Neural progenitor cell (in vitro differentiated cells): ENCODE data around the gene CPT1A.

ENCODE experiments used
- CTCF ChIP-seq: fragments of 200-600 bp; sonication (generic); IDR thresholded peaks from 2 replicates; pipeline ENCODE4 v1.5.1; 2017; ENCODE audit warnings: antibody characterized with exemption, mild to moderate bottlenecking
- EZH2 ChIP-seq: fragments of 200-600 bp; sonication (generic); IDR thresholded peaks from 2 replicates; pipeline ENCODE4 v1.6.1; 2017; ENCODE audit warnings: antibody characterized with exemption, mild to moderate bottlenecking, moderate library complexity

- TF ChIP-seq CTCF: no peak
- TF ChIP-seq EZH2: no peak
These were observed 132.7 kb downstream of the CPT1A start for GRCh38 chr11:68709062-68709461.
